Measurements from ENCODE around the gene GIPR. TPM values are rescaled to one million over a fixed set of nuclear protein-coding genes. Genes with fewer than 3 reads are reported as not detected.

GIPR gene
- total RNA-seq, 1 experiment from 2014 or later, result 2.0 TPM

GRCh38 chr19:45716359-45717130 is 48.5 kb downstream of the GIPR start:
- ATAC-seq, result peak; percentile 28; the same call in 1 of the 2 replicates

GRCh38 chr19:45717131-45717982 is 49.3 kb downstream of the GIPR start:
- Histone ChIP-seq H3K27me3 (ENCODE audit: control insufficient read depth, insufficient read depth, low read length) (no peaks in the 10 kb centered on the region), H3K9me3 (ENCODE audit: control insufficient read depth, insufficient read depth, low read depth, low read length) (no peaks in the 10 kb centered on the region), H3K36me3 (ENCODE audit: control insufficient read depth, insufficient read depth, low read length) (no peaks in the 10 kb centered on the region), H3K4me1 (ENCODE audit: control insufficient read depth, insufficient read depth, low read length) (peaks cover 15% of the 10 kb centered on the region), H3K27ac (ENCODE audit: low read length) (peak overlapping the region; percentile 96), H3K4me3 (ENCODE audit: low read depth in 2 of 2, low read length in 2 of 2) (peak overlapping the region; percentile 72 to 92)
- BruUV-seq (replicated peaks), result no TSS peak
- TF ChIP-seq, protein P1, sequence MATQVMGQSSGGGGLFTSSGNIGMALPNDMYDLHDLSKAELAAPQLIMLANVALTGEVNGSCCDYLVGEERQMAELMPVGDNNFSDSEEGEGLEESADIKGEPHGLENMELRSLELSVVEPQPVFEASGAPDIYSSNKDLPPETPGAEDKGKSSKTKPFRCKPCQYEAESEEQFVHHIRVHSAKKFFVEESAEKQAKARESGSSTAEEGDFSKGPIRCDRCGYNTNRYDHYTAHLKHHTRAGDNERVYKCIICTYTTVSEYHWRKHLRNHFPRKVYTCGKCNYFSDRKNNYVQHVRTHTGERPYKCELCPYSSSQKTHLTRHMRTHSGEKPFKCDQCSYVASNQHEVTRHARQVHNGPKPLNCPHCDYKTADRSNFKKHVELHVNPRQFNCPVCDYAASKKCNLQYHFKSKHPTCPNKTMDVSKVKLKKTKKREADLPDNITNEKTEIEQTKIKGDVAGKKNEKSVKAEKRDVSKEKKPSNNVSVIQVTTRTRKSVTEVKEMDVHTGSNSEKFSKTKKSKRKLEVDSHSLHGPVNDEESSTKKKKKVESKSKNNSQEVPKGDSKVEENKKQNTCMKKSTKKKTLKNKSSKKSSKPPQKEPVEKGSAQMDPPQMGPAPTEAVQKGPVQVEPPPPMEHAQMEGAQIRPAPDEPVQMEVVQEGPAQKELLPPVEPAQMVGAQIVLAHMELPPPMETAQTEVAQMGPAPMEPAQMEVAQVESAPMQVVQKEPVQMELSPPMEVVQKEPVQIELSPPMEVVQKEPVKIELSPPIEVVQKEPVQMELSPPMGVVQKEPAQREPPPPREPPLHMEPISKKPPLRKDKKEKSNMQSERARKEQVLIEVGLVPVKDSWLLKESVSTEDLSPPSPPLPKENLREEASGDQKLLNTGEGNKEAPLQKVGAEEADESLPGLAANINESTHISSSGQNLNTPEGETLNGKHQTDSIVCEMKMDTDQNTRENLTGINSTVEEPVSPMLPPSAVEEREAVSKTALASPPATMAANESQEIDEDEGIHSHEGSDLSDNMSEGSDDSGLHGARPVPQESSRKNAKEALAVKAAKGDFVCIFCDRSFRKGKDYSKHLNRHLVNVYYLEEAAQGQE (IDR thresholded peaks at IDR 0.05; ENCODE audit: insufficient read depth in 1 of 2, low read depth in 2 of 2, low read length in 1 of 2), result 0 out of 4 replicates have a peak, but pooled peaks of 1 of the 2 experiments have one; percentile 13
- TF ChIP-seq TCF7L2 (IDR thresholded peaks at IDR 0.05; ENCODE audit: low read depth, low read length) (peak; percentile 93), SIN3A (IDR thresholded peaks at IDR 0.05; ENCODE audit: borderline replicate concordance, insufficient read depth, low read depth, low read length) (peak; percentile 26; the same call in 1 of the 2 replicates), POLR2AphosphoS5 (IDR thresholded peaks at IDR 0.05; ENCODE audit: low read depth, low read length) (peak; percentile 90)
- TF ChIP-seq, protein P2, sequence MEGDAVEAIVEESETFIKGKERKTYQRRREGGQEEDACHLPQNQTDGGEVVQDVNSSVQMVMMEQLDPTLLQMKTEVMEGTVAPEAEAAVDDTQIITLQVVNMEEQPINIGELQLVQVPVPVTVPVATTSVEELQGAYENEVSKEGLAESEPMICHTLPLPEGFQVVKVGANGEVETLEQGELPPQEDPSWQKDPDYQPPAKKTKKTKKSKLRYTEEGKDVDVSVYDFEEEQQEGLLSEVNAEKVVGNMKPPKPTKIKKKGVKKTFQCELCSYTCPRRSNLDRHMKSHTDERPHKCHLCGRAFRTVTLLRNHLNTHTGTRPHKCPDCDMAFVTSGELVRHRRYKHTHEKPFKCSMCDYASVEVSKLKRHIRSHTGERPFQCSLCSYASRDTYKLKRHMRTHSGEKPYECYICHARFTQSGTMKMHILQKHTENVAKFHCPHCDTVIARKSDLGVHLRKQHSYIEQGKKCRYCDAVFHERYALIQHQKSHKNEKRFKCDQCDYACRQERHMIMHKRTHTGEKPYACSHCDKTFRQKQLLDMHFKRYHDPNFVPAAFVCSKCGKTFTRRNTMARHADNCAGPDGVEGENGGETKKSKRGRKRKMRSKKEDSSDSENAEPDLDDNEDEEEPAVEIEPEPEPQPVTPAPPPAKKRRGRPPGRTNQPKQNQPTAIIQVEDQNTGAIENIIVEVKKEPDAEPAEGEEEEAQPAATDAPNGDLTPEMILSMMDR (IDR thresholded peaks at IDR 0.05), result no peak
- ChIA-PET POLR2A (interaction anchor here (1.2 kb wide), 1 partner anchor 52 kb away, joined by 3 read pairs; the partner anchor contains the start of gene SIX5), CTCF (interaction anchor here (0.9 to 1.0 kb wide), 2 partner anchors 53 to 99 kb away, joined by 4 read pairs; no protein-coding TSS in a partner anchor)
- in situ Hi-C loops (cut with HindIII; ENCODE audit: low pct_unique_long_range_greater_than_20kb, low sequenced_read_pairs), result no loop called here
- DNase-seq (ENCODE audit: low read depth, low spot score) (peak; percentile 97), ATAC-seq (peak; percentile 96)
- intact Hi-C loops (cut with micrococcal nuclease; ENCODE audit: unreplicated experiment), result no loop called here

More at GRCh38 chr19:45716359-45717130, 48.5 kb downstream of the GIPR start:
- intact Hi-C loops (cut with micrococcal nuclease; ENCODE audit: unreplicated experiment), result no loop called here
- peaks cover 15% of the 10 kb centered on the region for H3K4me1 ChIP-seq (ENCODE audit: control insufficient read depth, insufficient read depth, low read length)
- TSS peak; percentile 92 for BruUV-seq (replicated peaks)
- ChIA-PET POLR2A (interaction anchor here (1.2 kb wide), 1 partner anchor 53 kb away, joined by 3 read pairs; the partner anchor contains the start of gene SIX5), CTCF (interaction anchor here (0.7 to 1.0 kb wide), 3 partner anchors 18 to 100 kb away, joined by 4 to 8 read pairs (median 4); no protein-coding TSS in a partner anchor)
- no peaks in the 10 kb centered on the region for H3K9me3 ChIP-seq (ENCODE audit: control insufficient read depth, insufficient read depth, low read depth, low read length)
- no peaks in the 10 kb centered on the region for H3K27me3 ChIP-seq (ENCODE audit: control insufficient read depth, insufficient read depth, low read length)
- peak overlapping the region; percentile 96 for H3K27ac ChIP-seq (ENCODE audit: low read length)
- DNase-seq (ENCODE audit: low read depth, low spot score), result no peak
- H3K36me3 ChIP-seq (ENCODE audit: control insufficient read depth, insufficient read depth, low read length), result no peaks in the 10 kb centered on the region
- peak overlapping the region; percentile 72 to 92 for H3K4me3 ChIP-seq (ENCODE audit: low read depth in 2 of 2, low read length in 2 of 2)
- TF ChIP-seq, protein P1 (IDR thresholded peaks at IDR 0.05; ENCODE audit: insufficient read depth in 1 of 2, low read depth in 2 of 2, low read length in 1 of 2), result no peak
- TF ChIP-seq SIN3A (IDR thresholded peaks at IDR 0.05; ENCODE audit: borderline replicate concordance, insufficient read depth, low read depth, low read length), result no peak
- TF ChIP-seq, protein P2 (IDR thresholded peaks at IDR 0.05), result no peak
- no peak for TF ChIP-seq POLR2AphosphoS5 (IDR thresholded peaks at IDR 0.05; ENCODE audit: low read depth, low read length)
- no peak for TF ChIP-seq TCF7L2 (IDR thresholded peaks at IDR 0.05; ENCODE audit: low read depth, low read length)
- in situ Hi-C loops (cut with HindIII; ENCODE audit: low pct_unique_long_range_greater_than_20kb, low sequenced_read_pairs), result no loop called here
